H54 (cell line): ENCODE results near the gene DOCK4.

Experiments
- DNase-seq: peaks from one replicate; pipeline ENCODE4 v3.0.0; 2011; ENCODE audit warnings: low spot score, mixed read lengths; ENCODE audit not compliant: insufficient read length
- FAIRE-seq: peaks from 3 replicates; lab custom pipeline; 2011; peaks lifted over from hg19 to GRCh38; lab: Jason Lieb, UNC
- POLR2A ChIP-seq: IDR thresholded peaks from 2 replicates; pipeline ENCODE4 v1.6.1; 2011; ENCODE audit warnings: low read depth, mild to moderate bottlenecking, low read length

DOCK4 gene

DNA sequence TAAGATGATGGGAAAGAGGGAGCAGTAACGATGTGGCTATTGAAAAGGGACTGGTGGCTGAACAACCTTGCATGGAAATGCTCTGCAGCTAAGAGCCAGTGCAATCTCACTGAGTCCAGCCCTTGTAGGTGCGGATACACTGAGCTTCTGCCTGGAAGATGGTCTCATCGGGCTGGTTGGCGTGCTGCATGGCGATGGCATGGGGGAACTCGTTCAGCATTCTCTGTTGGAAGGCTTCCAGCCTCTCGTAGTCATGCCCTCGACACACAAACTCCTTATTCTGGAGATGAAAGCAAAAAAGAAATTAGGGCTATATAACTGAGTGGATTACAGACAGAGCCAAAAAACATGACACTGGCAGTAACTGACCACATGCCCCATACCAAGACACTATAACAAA, 446.2 kb downstream of the DOCK4 start:
- DNase-seq (no peak), FAIRE-seq (no peak)
- TF ChIP-seq POLR2A, result no peak

- no peak for TF ChIP-seq POLR2A
- FAIRE-seq (no peak), DNase-seq (no peak)
Measured at GRCh38 chr7:111758332-111758731, 447.9 kb downstream of the DOCK4 start.

DNA sequence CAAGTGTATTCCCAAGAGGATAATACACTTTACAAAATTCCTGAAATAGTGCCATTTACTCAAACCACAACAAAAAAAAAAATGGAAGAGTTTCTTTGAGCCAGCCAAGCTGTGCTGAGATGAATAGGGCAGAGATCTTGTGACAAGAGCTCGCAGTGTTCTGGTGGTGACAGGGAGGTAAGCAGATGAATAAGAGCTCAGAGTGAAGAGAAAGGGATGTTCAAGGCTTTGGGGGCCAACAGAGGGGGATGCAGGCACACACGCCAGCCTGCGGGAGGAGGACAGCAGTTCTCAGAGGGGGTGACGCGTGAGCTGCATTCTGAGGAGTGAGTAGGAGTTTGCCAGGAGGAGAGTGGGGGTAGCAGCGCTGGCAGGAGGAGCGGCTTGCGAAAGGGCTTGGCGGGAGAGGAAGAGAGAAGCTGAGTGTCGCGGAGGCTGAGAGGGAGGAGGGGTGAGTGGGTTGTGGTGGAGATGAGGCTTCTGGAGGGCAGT, 449.5 kb downstream of the DOCK4 start:
- FAIRE-seq, result no peak
- TF ChIP-seq POLR2A, result no peak
- peak; percentile 25 for DNase-seq

DNA sequence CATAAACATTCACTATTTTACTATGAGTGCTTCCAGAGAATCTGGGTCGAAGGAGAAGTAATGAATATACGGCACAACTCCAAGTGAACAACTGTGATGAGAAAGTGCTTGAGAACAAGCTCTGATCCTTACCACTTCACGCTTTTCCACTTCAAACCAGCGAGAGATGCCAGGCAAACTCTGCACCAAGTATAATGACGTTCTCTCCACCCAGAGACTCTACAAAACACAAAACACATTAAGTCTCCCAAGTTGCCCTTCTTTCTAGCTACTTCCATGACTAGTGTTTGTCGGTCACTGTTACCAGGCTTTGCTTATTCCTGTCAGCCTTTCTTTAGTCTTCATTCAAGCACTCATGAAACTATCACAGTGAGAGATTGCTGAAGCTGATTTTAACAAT, 450.8 kb downstream of the DOCK4 start:
- FAIRE-seq, result no peak
- no peak for DNase-seq
- no peak for TF ChIP-seq POLR2A

DNA sequence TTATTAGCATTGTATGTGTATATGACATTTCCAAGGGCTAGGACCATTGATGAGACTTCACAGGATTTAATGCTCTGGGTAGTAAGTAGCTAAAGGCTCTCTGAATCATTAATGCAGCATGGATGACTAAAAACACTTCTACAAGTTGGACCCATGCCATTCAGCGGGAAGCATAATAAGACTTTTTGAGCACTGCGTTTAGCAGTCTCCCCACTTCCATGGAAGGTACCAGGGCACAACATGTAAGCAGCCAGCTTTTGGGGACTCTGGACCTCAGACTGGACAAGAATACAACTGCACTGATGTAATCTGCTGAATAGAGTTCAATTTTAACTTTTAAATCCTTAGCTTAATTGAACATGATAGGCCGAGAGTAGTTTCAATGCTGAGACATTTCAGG, 452.2 kb downstream of the DOCK4 start:
- no peak for DNase-seq
- no peak for TF ChIP-seq POLR2A
- FAIRE-seq, result no peak

DNA sequence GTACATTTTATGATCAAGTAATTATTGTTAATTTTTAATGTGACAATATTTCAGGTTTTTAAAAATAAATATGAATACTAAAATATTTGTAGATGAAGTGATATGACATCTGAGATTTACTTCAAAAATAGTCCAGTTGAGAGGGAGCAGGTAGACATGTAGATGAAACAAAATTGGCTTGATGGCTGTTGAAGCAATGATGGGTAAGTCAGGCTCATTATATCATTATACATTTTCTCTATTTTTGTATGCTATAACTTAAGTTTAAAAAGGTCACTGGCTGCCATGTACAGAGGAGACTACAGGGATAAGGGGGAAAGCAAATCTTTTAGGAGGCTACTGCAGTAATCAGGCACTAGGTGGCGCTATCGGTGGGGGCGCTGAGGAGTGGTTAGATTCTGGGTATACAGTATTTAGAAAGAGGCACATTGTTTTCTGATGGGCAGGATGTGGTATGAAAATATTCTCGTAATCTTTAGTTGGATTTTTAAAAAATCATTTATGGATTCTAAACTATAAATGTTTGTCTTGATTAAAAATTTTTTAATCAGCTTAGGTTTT, 454.1 kb downstream of the DOCK4 start:
- FAIRE-seq, result peak; percentile 6
- DNase-seq, result peak; percentile 29
- no peak for TF ChIP-seq POLR2A

- FAIRE-seq (no peak), DNase-seq (no peak)
- TF ChIP-seq POLR2A, result no peak
Measured at GRCh38 chr7:111750878-111751277, 455.3 kb downstream of the DOCK4 start.

DNA sequence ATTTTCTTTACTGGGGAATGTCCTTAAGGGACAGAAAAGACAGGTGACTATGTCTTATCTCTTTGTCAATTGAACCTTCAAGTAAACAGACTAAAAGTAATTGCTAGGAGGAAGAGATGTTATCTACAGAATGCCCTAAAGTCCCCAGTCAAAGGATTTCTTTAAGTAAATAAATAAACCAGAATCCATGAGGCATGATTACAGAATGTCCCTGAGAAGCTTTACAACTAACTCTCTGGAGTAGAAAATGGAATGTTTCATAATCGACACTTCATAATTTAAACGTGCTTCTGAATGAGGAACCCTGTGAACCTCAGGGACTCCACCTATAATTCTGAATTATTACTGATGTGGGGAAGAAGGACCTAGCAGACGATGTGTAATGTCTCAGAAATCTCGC, 456.0 kb downstream of the DOCK4 start:
- TF ChIP-seq POLR2A, result no peak
- FAIRE-seq (no peak), DNase-seq (no peak)

GRCh38 chr7:111749625-111750024, 456.6 kb downstream of the DOCK4 start:
- no peak for DNase-seq
- no peak for FAIRE-seq

DNA sequence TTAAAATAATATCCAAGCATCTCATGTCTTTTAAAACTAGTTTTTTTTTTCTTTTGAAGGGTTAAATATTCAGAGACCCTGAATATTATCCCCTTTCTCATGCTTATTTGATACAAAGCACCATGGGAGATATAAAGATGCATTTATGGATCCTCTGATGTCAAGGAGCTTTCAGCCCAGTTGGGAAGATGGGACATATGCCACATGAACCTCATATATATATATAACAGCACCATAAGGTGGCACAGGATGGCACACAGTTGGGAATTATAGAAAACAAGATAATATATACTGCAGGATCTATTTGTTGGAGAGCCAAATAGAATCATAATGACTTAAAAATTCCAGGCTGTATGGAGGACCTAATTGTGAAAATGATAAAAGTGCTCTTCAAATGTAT, 458.5 kb downstream of the DOCK4 start:
- DNase-seq (no peak), FAIRE-seq (no peak)
- no peak for TF ChIP-seq POLR2A

More at GRCh38 chr7:111749625-111750024, 456.6 kb downstream of the DOCK4 start:
- TF ChIP-seq POLR2A, result no peak

- FAIRE-seq (no peak), DNase-seq (no peak)
- TF ChIP-seq POLR2A, result no peak
Measured at GRCh38 chr7:111746950-111747349, 459.2 kb downstream of the DOCK4 start.

DNA sequence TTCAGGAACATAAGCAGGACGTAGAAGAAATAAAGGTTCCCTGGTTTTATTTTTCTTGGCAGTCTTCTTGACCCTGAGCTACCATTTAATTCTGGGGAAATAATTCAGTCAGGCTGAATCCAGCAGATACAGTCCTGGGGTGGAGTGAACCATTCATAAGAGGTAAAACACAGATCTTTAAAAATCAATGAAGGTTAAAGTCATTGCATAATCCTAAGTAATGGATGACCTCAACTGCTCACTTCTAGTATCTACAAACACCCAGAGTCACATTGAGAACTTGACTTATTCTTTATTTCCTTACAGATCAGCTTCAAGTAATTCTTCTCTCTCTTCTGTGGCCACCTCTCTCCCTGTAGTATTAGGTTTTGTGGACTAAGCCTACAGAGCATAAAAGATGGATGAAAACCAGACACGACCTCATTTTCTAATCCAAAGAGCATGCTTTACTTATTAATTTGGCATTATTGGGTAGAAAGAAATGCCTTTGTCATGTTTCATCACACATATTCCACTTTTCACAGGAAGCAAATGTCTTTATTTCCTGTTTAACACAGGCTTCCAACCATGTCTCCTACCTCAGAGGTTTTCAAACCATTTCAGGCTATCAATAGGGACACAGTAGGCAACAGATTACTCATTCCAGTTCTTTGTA, 461.6 kb downstream of the DOCK4 start:
- no peak for TF ChIP-seq POLR2A
- FAIRE-seq, result no peak
- no peak for DNase-seq

DNA sequence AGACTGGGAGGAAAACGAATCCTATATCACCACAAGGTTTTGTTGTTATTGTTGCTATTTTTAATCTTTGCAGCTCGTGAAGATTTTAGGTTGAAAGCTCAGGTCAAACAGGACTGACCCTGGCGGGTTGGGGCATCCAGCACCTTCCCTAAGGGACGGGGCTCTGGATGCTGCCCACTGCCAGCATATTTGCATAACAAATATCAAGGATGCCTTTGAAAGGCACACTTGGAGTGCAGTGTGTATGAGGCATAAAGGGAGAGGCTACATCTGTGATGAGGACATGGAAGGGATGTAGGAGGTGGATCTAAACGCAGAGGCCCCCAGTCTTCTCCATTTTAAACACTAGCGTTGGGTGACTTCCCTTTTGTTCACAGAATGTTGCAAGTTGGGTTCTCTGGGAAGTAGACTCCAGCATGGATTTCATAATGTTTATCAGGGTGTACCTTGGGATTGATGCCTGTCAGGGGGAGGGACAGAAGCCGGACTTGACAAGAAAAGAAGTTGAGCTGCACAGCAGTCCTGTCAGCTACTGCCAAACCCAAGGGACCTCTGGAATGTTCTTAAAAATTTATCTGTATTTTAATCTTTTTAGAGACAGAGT, 462.9 kb downstream of the DOCK4 start:
- no peak for TF ChIP-seq POLR2A
- no peak for FAIRE-seq
- DNase-seq, result no peak

DNA sequence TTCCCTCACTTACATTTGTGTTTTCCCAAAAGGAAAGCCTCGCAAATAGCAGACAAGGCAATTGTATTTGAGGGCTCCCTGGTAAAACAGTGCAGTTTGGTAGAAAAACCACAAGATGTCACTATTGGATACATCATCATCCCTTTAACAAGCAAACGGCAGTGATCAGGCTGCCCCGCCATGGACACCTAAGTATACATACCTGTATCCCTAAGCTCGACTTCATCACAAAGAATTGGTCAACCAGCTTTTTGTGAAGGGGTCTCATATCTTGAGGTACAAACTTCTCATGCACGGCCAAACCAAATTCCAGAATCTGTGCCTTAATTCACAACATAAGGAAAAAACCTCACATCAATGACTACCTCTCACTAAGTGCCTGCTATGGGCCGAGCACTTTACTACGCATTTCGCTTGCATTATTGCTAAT, 464.4 kb downstream of the DOCK4 start:
- peak; percentile 41 for DNase-seq
- FAIRE-seq, result peak; percentile 90

More for the DNA sequence above, 464.4 kb downstream of the DOCK4 start:
- no peak for TF ChIP-seq POLR2A
